ENCODE results near the gene GSK3B. TPM values are rescaled to one million over a fixed set of nuclear protein-coding genes. Genes with fewer than 3 reads are reported as not detected.
"Not testable (repeated sequence)": the region's sequence is repeated elsewhere in the genome, so short reads cannot be mapped to it uniquely, and the experiment has no call there.

Gene GSK3B
- total RNA-seq, 3 donors from 2014 or later, result 28.3 to 29.2 (median 28.5) TPM

GRCh38 chr3:120057029-120057428 is 37.2 kb downstream of the GSK3B start:
- Mint-ChIP-seq H3K4me3 (no peak overlapping the region), H3K4me1 (ENCODE audit: low read depth) (peaks cover 49% of the 10 kb centered on the region)
- ATAC-seq, result no peak

GRCh38 chr3:120053647-120054046 is 40.6 kb downstream of the GSK3B start:
- DNase-seq; H3K9me3 Mint-ChIP-seq; H3K27me3 Mint-ChIP-seq (ENCODE audit: low read depth); ATAC-seq; H3K4me3 Mint-ChIP-seq: not testable (repeated sequence)
- peaks cover 64% of the 10 kb centered on the region for H3K4me1 Mint-ChIP-seq (ENCODE audit: low read depth)
- peaks cover 16% of the 10 kb centered on the region for H3K36me3 Mint-ChIP-seq (ENCODE audit: insufficient read depth)

More at GRCh38 chr3:120057029-120057428, 37.2 kb downstream of the GSK3B start:
- Mint-ChIP-seq H3K9me3 (no peaks in the 10 kb centered on the region), H3K36me3 (ENCODE audit: insufficient read depth) (peaks cover 12% of the 10 kb centered on the region), H3K27me3 (ENCODE audit: low read depth) (no peaks in the 10 kb centered on the region)
- DNase-seq, result no peak

DNA sequence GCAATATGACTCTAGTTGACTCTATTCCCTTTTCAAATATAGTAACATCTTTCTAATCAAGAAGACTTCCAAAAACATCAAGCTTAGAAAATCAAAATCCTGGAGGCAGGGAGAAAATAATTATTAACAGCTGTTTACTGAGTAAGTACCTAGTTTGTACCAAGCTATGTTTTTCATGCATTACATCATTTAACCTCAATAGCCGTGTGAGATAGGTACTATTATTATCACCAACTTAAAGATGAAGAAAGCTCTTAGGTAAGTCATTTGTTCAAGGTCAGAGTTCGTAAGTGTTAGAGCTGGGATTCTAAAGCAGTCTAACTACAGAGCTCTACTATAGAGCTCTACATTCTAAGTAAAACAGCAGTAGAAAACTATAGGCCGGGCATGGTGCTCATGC is 41.6 kb downstream of the GSK3B start:
- H3K36me3 Mint-ChIP-seq (ENCODE audit: insufficient read depth), result peaks cover 20% of the 10 kb centered on the region
- peaks cover 69% of the 10 kb centered on the region for H3K4me1 Mint-ChIP-seq (ENCODE audit: low read depth)
- no peaks in the 10 kb centered on the region for H3K9me3 Mint-ChIP-seq
- DNase-seq (no peak), ATAC-seq (no peak)
- H3K4me3 Mint-ChIP-seq, result peak overlapping the region; percentile 4
- no peaks in the 10 kb centered on the region for H3K27me3 Mint-ChIP-seq (ENCODE audit: low read depth)

GRCh38 chr3:120052225-120052624 is 42.0 kb downstream of the GSK3B start:
- Mint-ChIP-seq H3K27me3 (ENCODE audit: low read depth) (no peaks in the 10 kb centered on the region), H3K9me3 (peaks cover 4% of the 10 kb centered on the region), H3K4me1 (ENCODE audit: low read depth) (peaks cover 67% of the 10 kb centered on the region), H3K36me3 (ENCODE audit: insufficient read depth) (peaks cover 23% of the 10 kb centered on the region), H3K4me3 (peak overlapping the region; percentile 4)
- peak in 1 of 2 donors; percentile 28 for ATAC-seq
- no peak for DNase-seq

- H3K27me3 Mint-ChIP-seq (ENCODE audit: low read depth); DNase-seq; H3K9me3 Mint-ChIP-seq; H3K4me3 Mint-ChIP-seq; ATAC-seq: not testable (repeated sequence)
- Mint-ChIP-seq H3K4me1 (ENCODE audit: low read depth) (peaks cover 68% of the 10 kb centered on the region), H3K36me3 (ENCODE audit: insufficient read depth) (peaks cover 25% of the 10 kb centered on the region)
These were observed 42.7 kb downstream of the GSK3B start for GRCh38 chr3:120051570-120051969.

DNA sequence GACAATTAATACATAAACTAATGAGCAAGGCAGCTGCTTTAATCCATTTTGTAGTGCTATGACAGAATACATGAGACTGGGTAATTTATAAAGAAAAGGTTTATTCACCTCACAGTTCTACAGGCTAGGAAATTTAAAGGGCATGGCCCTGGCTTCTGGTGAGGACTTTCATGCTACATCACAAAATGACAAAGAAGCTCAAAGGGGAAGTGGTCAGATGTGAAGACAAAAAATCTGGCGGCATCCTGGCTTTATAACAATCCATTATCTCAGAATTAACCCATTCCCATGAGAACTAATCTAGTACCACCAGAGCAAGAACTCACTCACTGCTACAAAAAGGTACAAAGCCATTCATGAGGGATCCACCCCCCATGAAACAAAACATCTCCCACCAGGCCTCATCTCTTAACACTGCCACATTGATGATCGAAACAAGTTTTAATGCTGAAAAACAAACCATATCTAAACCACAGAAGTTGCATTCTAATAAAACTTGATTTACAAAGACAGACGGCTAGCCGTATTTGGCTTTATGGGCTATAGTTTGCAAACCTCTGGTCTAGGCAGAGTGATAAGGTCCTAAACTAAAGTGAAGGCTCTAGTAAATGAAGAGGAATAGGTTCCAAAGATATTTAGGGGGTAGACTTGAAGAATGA is 44.2 kb downstream of the GSK3B start:
- DNase-seq (no peak), ATAC-seq (no peak)
- Mint-ChIP-seq H3K36me3 (ENCODE audit: insufficient read depth) (peaks cover 33% of the 10 kb centered on the region), H3K4me3 (no peak overlapping the region), H3K4me1 (ENCODE audit: low read depth) (peaks cover 63% of the 10 kb centered on the region), H3K9me3 (peaks cover 16% of the 10 kb centered on the region), H3K27me3 (ENCODE audit: low read depth) (no peaks in the 10 kb centered on the region)

DNA sequence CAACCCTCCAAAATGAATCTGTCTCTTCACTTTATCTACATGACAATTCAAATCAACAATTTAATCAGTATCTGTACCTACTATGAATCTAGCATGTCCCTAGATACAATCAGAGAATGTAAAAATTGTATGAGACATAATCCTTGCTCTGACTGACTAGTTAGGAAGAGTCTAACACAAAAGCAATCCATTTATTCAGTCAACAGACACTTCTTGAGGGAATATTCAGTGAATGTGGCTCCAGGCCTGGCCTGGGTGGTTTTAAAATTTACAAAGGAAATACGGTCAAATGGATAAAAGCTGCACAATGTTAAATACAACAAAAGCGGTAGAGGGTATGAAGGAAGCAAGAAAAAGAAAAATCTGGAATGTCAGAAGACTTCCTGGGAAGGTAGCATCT is 45.2 kb downstream of the GSK3B start:
- ATAC-seq (no peak), DNase-seq (no peak)
- Mint-ChIP-seq H3K4me3 (no peak overlapping the region), H3K9me3 (peaks cover 19% of the 10 kb centered on the region), H3K27me3 (ENCODE audit: low read depth) (no peaks in the 10 kb centered on the region), H3K4me1 (ENCODE audit: low read depth) (peaks cover 54% of the 10 kb centered on the region), H3K36me3 (ENCODE audit: insufficient read depth) (peaks cover 33% of the 10 kb centered on the region)

- Mint-ChIP-seq H3K9me3 (peaks cover 23% of the 10 kb centered on the region), H3K4me3 (no peak overlapping the region), H3K4me1 (ENCODE audit: low read depth) (peaks cover 53% of the 10 kb centered on the region), H3K36me3 (ENCODE audit: insufficient read depth) (peaks cover 35% of the 10 kb centered on the region), H3K27me3 (ENCODE audit: low read depth) (no peaks in the 10 kb centered on the region)
- DNase-seq, result no peak
- no peak for ATAC-seq
These were observed 45.7 kb downstream of the GSK3B start for GRCh38 chr3:120048355-120049041.

GRCh38 chr3:120047686-120048085 is 46.6 kb downstream of the GSK3B start:
- no peaks in the 10 kb centered on the region for H3K27me3 Mint-ChIP-seq (ENCODE audit: low read depth)
- DNase-seq (no peak), ATAC-seq (no peak)
- no peak overlapping the region for H3K4me3 Mint-ChIP-seq
- H3K9me3 Mint-ChIP-seq, result peaks cover 31% of the 10 kb centered on the region
- peaks cover 56% of the 10 kb centered on the region for H3K4me1 Mint-ChIP-seq (ENCODE audit: low read depth)
- peaks cover 39% of the 10 kb centered on the region for H3K36me3 Mint-ChIP-seq (ENCODE audit: insufficient read depth)

GRCh38 chr3:120040813-120041377 is 53.4 kb downstream of the GSK3B start:
- Mint-ChIP-seq H3K9me3 (peaks cover 57% of the 10 kb centered on the region), H3K4me3 (no peak overlapping the region), H3K4me1 (ENCODE audit: low read depth) (peaks cover 19% of the 10 kb centered on the region), H3K36me3 (ENCODE audit: insufficient read depth) (peaks cover 56% of the 10 kb centered on the region), H3K27me3 (ENCODE audit: low read depth) (no peaks in the 10 kb centered on the region)
- no peak for DNase-seq
- ATAC-seq, result no peak

DNA sequence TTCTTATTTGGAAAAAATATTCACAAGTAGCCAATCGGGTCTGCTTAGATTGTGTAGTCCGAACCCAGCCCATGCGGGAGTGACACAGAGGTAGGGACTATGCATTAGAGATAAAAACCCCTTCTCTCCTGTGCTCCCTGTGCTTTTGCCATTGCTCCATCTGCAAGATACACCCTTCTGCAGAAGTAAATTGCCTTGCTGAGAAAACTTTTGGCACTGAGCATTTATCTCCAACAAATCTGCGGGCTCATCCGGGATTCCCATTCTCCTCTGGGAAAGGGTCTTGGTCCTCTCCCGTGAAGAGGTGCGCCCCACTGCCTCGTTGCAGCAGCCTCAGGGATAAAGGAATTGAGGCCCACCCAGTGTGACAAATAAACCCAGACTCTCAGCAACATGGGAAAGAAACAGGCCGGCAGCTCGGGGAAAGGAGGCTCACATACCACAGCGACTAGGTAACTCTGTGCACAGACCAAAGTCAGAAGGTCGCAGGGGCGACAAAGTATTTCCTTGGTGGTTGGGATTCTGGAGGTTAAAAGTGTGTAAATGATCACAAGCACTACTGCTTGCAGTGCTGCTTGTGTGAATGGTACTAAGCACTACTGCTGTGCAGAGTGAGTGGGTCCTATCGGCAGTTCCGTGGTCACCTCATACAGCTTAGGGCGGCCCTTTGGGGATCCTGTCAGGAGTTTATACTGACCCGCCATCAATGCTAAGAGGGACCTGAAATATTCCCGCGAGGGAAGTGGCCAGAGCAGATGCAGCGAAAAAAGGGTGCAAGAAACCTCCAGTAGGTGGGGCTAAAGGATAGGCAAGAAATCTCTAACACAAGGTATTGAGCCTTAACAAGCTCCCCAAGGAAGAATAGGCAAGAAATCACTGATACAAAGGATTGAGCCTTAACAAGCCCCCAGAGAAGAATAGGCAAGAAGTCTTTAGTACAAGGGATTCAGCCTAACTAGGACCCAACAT is 54.3 kb downstream of the GSK3B start:
- DNase-seq (no peak), ATAC-seq (no peak)
- no peak overlapping the region for H3K4me3 Mint-ChIP-seq
- H3K9me3 Mint-ChIP-seq, result peaks cover 48% of the 10 kb centered on the region
- peaks cover 47% of the 10 kb centered on the region for H3K36me3 Mint-ChIP-seq (ENCODE audit: insufficient read depth)
- H3K4me1 Mint-ChIP-seq (ENCODE audit: low read depth), result peaks cover 25% of the 10 kb centered on the region
- H3K27me3 Mint-ChIP-seq (ENCODE audit: low read depth), result no peaks in the 10 kb centered on the region

DNA sequence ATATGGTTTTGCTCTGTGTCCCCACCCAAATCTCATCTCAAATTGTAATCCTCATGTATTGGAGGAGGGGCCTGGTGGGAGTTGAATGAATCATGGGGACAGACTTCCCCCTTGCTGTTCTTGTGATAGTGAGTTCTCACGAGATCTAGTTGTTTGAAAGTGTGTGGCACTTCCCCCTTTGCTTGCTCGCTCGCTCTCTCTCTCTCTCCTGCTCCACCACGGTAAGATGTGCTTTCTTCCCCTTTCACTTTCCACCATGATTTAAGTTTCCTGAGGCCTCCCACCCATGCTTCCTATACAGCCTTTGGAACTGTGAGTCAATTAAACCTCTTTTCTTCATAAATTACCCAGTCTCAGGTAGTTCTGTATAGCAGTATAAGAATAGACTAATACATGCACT is 60.7 kb downstream of the GSK3B start:
- DNase-seq (no peak), ATAC-seq (peak; percentile 25 to 30)
- H3K9me3 Mint-ChIP-seq, result peaks cover 11% of the 10 kb centered on the region
- H3K27me3 Mint-ChIP-seq (ENCODE audit: low read depth), result no peaks in the 10 kb centered on the region
- peaks cover 55% of the 10 kb centered on the region for H3K4me1 Mint-ChIP-seq (ENCODE audit: low read depth)
- peaks cover 5% of the 10 kb centered on the region for H3K36me3 Mint-ChIP-seq (ENCODE audit: insufficient read depth)
- H3K4me3 Mint-ChIP-seq, result no peak overlapping the region

GRCh38 chr3:120031561-120031960 is 62.7 kb downstream of the GSK3B start:
- Mint-ChIP-seq H3K36me3 (ENCODE audit: insufficient read depth) (peaks cover 5% of the 10 kb centered on the region), H3K4me1 (ENCODE audit: low read depth) (peaks cover 58% of the 10 kb centered on the region), H3K27me3 (ENCODE audit: low read depth) (no peaks in the 10 kb centered on the region), H3K4me3 (no peak overlapping the region), H3K9me3 (peaks cover 4% of the 10 kb centered on the region)
- ATAC-seq (no peak), DNase-seq (no peak)

- ATAC-seq, result no peak
- no peak for DNase-seq
- H3K9me3 Mint-ChIP-seq, result peaks cover 4% of the 10 kb centered on the region
- no peak overlapping the region for H3K4me3 Mint-ChIP-seq
- H3K4me1 Mint-ChIP-seq (ENCODE audit: low read depth), result peaks cover 62% of the 10 kb centered on the region
- peaks cover 5% of the 10 kb centered on the region for H3K36me3 Mint-ChIP-seq (ENCODE audit: insufficient read depth)
- H3K27me3 Mint-ChIP-seq (ENCODE audit: low read depth), result no peaks in the 10 kb centered on the region
These were observed 64.5 kb downstream of the GSK3B start for GRCh38 chr3:120029749-120030148.
